Stimulated activated CD4-positive, alpha-beta T cell treated with anti-CD3 and anti-CD28 coated beads, Interleukin-15, amount 100 ng/mL, for 24 hours (primary cell): Measurements from ENCODE around the gene MARCHF2.
"Not testable (repeated sequence)": the region's sequence is repeated elsewhere in the genome, so short reads cannot be mapped to it uniquely, and the experiment has no call there.

Experiments used
- DNase-seq: peaks from one replicate; pipeline ENCODE4 v3.0.0-alpha.2; 2020

MARCHF2 gene

GRCh38 chr19:8413629-8413995 is 507 bp downstream of the MARCHF2 start:
- DNase-seq = no peak

GRCh38 chr19:8416796-8417195 is 3.7 kb downstream of the MARCHF2 start:
- no peak for DNase-seq

GRCh38 chr19:8421484-8422461 is 8.7 kb downstream of the MARCHF2 start:
- DNase-seq = no peak

- DNase-seq = no peak
Observed at GRCh38 chr19:8423817-8424223, 10.7 kb downstream of the MARCHF2 start.

GRCh38 chr19:8425331-8425730 is 12.2 kb downstream of the MARCHF2 start:
- not testable (repeated sequence) for DNase-seq

GRCh38 chr19:8426283-8426682 is 13.2 kb downstream of the MARCHF2 start:
- no peak for DNase-seq

- no peak for DNase-seq
Observed at GRCh38 chr19:8429044-8429443, 15.9 kb downstream of the MARCHF2 start.

- no peak for DNase-seq
Observed at GRCh38 chr19:8429826-8430225, 16.7 kb downstream of the MARCHF2 start.

- no peak for DNase-seq
Observed at GRCh38 chr19:8430650-8431049, 17.5 kb downstream of the MARCHF2 start.

GRCh38 chr19:8438236-8438635 is 25.1 kb downstream of the MARCHF2 start:
- no peak for DNase-seq

- no peak for DNase-seq
Observed at GRCh38 chr19:8441725-8442544, 28.8 kb downstream of the MARCHF2 start.

GRCh38 chr19:8444140-8444676 is 31.1 kb downstream of the MARCHF2 start:
- not testable (repeated sequence) for DNase-seq

- peak; percentile 100 for DNase-seq
Observed at GRCh38 chr19:8444677-8445487, 31.8 kb downstream of the MARCHF2 start, which contains the start of gene HNRNPM. Gene HNRNPM, plus strand, starts transcription at chr19:8444975. Its CDS starts 24 bp downstream, at chr19:8444999.

GRCh38 chr19:8445488-8446001 is 32.4 kb downstream of the MARCHF2 start:
- DNase-seq = peak; percentile 63

GRCh38 chr19:8446061-8446709 is 33.1 kb downstream of the MARCHF2 start:
- DNase-seq = no peak

- no peak for DNase-seq
Observed at GRCh38 chr19:8449830-8450229, 36.7 kb downstream of the MARCHF2 start.

- DNase-seq = no peak
Observed at GRCh38 chr19:8451377-8451776, 38.3 kb downstream of the MARCHF2 start.

GRCh38 chr19:8451885-8452284 is 38.8 kb downstream of the MARCHF2 start:
- peak; percentile 29 for DNase-seq

- DNase-seq = no peak
Observed at GRCh38 chr19:8452446-8453123, 39.5 kb downstream of the MARCHF2 start.

GRCh38 chr19:8453616-8454015 is 40.5 kb downstream of the MARCHF2 start:
- DNase-seq = no peak

GRCh38 chr19:8454218-8454617 is 41.1 kb downstream of the MARCHF2 start:
- no peak for DNase-seq
